HG03565 (cell line): ENCODE data around the gene MAGI2.

Experiments
- ATAC-seq: cut with Tn5 transposase; IDR thresholded peaks from one replicate; pipeline ENCODE4 v1.9.1; 2021; ENCODE audit warnings: mild to moderate bottlenecking, moderate library complexity; ENCODE audit not compliant: unreplicated experiment

Gene MAGI2

DNA sequence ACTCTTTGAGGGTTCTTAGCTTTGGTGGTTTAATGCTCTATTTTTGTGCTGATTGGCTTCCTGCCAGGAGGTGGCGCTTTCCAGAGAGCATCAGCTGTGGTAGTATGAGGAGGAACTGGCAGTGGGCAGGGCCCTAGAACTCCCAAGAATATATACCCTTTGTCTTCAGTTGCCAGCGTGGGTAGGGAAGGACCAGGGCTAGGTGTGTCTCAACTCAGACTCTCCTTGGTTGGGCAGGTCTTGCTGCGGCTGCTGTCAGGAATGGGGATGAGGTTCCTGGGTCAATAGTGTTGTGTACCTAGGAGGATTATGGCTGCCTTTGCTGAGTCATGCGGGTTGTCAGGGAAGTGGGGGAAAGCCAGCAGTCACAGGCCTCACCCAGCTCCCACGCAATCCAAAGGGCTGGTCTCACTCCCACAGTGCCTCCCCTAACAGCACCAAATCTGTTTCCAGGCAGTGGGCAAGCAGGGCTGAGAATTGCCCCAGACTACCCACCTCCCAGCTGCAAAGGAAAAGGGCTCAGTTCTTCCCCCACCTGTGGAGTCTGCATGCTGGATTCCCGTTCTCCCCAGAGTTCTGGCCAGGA is 1463.4 kb downstream of the MAGI2 start:
- no peak for ATAC-seq

DNA sequence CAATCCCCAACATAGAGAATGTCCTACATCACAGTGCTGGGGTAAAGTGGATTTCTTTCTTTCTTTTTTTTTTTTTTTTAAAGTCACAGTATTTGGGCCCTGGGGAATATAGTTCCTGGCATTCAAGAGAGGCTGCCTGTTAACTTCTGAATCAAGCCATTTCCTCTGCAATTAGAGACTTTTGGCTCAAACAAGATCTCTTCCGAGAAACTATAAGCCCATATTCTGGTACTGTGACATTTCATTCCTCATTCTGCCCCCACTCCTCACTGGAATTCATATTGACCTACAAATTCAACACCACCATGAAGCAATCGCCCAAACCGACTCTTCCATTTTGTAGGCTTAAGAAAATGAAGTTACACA is 1467.5 kb downstream of the MAGI2 start:
- no peak for ATAC-seq

DNA sequence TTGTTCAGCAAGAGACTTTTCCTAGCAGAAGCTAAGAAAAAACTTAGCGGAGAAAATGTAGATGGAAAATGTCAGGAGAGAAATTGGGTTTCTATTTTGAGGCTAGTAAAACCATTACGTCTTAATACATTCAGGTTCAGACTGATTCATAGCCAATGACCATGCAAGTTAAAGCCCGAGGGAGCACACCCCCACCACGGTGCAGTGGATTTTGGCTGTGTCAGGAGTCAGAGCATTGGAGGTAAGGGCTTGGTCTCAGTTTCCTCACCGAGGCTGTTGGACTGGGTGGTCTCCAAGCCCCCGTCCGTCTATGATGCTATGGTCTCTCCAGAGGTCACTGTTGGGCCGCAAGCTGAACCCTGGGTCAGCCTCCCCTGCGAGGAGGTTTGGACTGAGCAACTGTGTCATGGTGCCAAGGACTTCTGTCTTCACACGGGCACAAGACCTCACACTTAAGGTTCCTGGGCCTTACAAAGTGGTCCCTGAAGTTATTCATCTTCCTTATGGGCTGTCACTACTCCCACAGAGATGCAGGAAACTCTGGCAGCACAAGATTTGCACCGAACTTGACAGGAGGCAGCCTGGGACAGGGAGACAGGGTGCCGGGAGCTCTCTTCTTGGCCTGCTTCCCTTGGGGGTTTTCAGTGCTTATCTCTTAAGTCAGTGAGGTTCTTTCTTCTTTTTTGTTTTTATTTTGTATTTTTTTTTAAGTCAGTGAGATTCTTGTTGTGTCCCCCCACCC is 1468.1 kb downstream of the MAGI2 start:
- ATAC-seq: no peak

DNA sequence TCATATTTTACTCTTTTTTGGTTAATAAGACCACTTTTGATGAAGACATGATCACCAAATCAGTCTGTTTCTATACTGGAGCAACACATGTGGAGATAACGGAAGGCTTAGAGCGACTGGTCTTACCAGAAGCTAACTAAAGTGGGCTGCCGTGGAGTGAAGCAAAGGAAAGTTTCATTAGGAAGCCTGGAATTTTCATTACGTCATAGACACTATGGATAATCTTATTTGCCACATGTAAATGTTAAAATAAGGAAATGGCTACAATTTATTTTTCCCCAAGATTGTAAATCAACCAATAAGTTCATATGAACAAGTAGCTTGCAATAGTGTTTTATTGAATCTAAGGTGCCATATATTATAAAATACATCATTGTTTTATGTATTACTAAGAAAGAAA is 1469.5 kb downstream of the MAGI2 start:
- ATAC-seq: no peak

DNA sequence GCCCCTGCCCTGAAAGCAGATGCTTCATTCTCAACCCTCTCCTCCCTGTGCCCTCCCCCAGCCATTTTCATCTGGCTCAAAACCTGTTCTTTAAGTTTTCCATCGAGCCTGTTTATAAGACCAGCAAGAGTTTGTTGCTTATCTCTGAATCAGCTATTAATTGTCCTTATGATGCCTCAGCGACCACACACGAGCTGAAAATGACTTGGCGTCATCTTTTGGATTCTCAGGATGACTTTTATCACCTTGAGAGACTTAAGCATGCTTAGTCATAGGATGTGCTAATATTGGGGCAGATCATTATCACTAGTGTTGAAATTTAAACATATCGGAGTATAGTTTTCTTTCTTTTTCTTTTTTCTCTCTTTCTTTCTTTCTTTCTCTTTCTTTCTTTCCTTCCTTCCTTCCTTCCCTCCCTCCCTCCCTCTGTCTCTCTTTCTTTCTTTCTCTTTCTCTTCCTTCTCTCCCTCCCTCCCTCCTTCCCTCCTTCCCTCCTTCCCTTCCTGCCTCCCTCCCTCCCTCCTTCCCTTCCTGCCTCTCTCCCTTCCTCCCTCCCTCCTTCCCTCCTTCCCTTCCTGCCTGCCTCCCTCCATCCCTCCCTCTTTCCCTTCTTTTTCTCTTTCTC is 1470.4 kb downstream of the MAGI2 start:
- ATAC-seq: peak; percentile 88

DNA sequence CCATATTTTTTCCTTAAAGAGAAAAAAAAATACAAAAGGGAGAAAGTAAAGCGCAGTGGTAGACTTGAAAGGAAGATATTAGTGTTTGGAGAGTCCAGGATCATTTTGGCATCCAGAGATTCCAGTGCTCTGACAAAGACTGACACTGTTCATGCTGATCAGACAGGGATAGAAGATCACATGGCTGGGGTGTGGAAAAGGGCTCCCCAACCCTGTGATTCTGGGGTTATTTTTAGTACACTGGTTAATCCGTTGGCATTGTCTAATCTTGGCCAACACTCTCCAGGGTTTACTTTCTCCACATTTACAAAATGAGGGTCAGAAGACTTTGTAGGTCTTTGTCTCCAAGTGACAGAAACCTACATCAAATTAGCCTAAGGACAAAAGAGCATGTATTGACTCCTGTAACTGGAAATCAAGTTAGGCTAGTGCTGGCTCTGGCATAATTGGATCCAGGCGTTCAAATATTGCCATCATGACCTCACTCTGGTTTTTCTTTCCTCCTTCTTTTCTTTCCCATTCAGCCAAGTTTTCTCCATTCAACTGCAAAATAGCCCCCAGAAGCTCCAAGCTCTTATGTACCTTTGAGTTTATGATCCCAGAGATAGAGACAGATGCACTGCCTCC is 1473.3 kb downstream of the MAGI2 start:
- ATAC-seq: no peak

DNA sequence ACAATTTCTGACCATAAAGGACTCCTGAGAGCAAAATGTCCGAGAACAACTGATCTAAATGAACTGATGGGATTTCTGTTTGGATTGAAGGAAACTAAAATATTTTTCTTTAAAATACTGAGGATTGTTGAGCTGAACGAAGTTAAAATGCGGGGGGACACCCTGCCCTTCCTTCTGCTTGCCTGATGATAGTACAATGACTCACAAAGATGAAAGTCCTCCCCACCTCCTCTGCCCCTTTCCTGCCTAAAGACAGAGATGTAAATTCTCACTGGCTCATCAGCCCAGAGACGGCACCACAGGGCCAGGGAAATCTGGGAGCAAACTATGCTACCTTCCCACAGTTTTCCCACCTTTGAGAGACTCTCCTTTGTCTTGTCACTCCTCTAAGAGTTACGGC is 1474.2 kb downstream of the MAGI2 start:
- ATAC-seq: no peak

DNA sequence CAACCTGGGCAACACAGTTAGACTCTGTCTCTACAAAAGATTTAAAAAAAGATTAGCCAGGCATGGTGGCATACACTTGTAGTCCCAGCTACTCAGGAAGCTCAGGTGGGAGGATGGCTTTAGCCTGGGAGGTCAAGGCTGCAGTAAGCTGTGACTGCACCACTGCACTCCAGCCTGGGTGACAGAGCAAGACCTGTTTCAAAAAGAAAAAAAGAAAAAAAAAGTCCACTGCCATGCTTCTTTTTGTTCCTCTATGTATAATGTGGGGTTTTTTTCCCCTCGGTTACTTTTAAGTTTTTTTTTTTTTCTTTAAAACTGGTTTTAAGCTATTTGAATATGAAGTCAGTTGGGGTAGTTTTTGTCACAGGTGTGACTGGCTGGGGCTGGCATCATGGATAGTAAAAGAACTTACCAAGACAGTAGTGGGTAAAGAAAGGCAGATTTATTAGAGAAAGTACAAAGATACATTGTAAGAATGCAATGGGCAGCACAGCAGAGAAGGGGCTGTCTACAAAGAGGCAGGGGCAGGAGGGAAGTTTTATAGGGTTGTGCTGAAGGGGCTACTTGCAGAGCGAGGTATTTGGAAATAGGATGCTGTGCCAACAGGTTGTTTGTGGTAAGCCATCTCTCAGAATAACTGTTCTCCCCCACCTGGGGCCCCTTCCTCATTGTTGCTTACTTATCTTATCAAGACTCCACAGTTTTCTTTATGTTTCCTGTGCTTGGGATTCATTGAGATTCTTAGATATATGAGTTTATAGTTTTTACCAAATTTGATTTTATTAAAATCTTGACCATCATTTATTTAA is 1477.6 kb downstream of the MAGI2 start:
- no peak for ATAC-seq

DNA sequence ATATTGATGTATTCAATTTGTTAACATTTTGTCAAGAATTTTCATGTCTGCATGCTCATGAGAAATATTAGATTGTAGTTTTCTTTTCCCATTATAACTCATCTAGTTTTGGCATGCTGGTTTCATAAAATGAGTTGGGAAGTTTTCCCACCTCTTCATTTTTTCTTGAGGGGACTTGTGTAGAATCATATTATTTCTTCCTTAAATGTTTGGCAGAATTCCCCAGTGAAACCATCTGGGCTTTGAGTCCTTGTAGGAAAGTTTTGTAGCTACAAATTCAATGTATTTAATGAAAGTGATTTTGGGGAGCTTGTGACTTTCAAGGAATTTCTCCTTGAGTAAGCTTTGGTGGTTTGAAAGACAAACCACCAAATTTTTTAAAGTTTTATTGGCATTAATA is 1481.7 kb downstream of the MAGI2 start:
- no peak for ATAC-seq

DNA sequence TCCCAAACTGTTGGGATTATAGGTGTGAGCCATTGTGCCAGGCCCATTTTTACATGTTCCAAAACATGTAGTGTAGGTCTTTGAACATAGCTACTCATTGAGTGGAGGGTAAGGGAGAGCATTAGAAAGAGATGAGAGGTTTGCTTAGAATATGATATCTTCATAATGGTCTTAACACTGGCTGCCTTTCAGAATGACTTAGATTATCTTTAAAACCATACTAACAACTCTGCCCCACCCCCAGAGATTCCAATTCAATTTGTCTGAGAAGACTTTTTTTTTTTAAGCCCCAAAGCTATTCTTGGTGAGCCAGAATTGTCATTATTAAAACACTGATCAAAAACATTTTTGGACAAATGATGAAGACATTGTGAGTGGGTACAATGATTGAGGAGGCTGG is 1486.0 kb downstream of the MAGI2 start:
- no peak for ATAC-seq
